ENCODE measurements around the gene TMA7B.
"Not testable (repeated sequence)": the region's sequence is repeated elsewhere in the genome, so short reads cannot be mapped to it uniquely, and the experiment has no call there.

TMA7B gene

DNA sequence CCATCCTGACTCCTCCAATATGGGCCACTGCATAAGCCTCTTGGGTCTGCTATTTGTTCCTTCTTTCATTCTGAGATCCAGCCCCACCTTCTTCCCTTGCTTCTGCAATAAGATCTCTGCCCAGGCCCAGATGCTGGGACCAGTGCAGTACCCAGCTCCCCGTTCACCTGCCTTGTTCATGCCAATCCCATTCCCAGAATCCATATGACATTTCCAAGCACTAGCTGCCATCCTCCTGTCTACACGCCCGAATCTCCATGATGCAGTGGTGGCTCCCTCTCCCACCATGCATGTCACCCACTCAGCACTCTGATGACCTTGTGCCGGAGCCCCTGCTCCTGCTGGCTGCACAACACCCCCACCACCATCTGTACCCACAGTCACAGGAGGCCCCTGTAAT lies 23.1 kb downstream of the TMA7B start:
- DNase-seq (ENCODE audit: low spot score): no peak

DNA sequence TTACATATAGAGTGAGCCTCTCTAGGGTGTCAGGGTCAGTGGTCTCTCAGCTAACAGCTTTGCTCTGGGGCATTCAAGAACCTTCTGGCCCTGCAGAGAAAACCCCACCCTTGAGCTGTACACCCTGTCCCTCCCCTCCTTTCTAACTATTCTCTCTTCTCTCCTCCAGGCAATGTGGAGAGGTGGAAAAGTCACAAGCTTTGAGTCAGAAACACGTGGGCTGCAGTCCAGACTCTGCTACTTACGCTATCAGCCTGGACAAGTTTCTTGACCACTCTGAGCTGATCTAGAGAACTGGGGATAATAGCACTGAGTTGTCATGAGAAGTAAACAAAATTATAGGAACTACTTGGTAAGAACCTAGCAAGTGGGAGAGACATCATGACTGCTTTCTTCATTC lies 23.8 kb downstream of the TMA7B start:
- DNase-seq (ENCODE audit: low spot score): no peak

GRCh38 chr22:39984746-39985145 lies 24.5 kb downstream of the TMA7B start:
- no peak for DNase-seq (ENCODE audit: low spot score)

- DNase-seq (ENCODE audit: low spot score): peak; percentile 69
These were observed 25.3 kb downstream of the TMA7B start for GRCh38 chr22:39985383-39986035.

- DNase-seq (ENCODE audit: low spot score): no peak
These were observed 28.4 kb downstream of the TMA7B start for GRCh38 chr22:39988386-39989114.

- DNase-seq (ENCODE audit: low spot score): peak; percentile 47
These were observed 29.4 kb downstream of the TMA7B start for GRCh38 chr22:39989633-39990032.

DNA sequence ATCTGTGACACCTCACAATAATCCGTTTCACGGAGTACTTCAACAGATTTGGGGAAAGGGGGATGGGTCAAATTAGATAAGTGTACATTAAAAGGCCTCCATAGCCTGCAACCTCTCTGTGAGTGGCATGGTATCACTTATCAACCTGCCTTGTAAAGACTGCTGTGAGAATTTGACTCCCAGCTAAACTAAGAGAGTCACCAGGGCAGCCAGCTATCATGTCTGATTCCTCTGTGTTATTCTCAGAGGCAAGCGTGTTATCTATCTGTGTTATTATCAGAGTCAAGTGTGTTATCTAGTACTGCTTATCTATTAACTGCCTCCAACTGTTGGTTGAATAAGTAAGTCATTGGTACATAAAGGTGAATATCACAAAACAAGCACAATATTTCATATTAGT lies 30.5 kb downstream of the TMA7B start:
- no peak for DNase-seq (ENCODE audit: low spot score)

GRCh38 chr22:39991159-39991860 lies 31.1 kb downstream of the TMA7B start:
- no peak for DNase-seq (ENCODE audit: low spot score)

DNA sequence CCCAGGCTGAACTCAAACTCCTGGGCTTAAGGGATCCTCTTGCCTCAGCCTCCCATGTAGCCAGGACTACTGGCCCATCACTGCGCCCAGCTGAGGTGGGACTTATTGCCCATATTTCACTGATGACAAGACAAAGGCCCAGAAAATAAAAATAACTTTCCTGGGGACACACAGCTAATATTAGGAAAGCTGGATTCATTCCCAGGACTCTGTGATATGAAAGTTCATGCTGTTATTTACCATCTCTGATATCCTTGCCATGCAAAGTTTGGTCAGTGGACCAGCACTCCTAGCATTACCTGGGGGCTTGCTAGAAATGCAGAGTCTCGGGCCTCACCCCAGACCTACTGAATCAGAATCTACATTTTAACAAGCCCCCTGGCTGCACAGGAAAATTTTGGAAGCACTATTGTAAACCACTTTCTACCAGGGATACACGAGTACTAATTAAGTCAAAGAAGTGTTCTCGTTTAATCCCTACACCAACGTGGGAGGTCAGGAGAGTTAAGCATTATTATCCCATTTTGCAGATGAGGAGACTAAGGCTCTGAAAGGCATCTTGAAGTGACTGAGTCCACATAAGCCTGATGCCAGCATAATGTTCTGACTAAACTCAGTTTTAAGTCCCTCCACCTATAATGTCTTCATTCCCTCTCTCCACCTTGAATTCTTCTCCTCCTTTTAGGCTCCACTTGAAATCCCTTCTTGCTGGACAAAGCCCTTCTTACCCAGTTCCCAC lies 32.1 kb downstream of the TMA7B start:
- no peak for DNase-seq (ENCODE audit: low spot score)

GRCh38 chr22:39992894-39993293 lies 32.7 kb downstream of the TMA7B start:
- DNase-seq (ENCODE audit: low spot score): not testable (repeated sequence)

- DNase-seq (ENCODE audit: low spot score): no peak
These were observed 33.9 kb downstream of the TMA7B start for GRCh38 chr22:39994041-39994565.

DNA sequence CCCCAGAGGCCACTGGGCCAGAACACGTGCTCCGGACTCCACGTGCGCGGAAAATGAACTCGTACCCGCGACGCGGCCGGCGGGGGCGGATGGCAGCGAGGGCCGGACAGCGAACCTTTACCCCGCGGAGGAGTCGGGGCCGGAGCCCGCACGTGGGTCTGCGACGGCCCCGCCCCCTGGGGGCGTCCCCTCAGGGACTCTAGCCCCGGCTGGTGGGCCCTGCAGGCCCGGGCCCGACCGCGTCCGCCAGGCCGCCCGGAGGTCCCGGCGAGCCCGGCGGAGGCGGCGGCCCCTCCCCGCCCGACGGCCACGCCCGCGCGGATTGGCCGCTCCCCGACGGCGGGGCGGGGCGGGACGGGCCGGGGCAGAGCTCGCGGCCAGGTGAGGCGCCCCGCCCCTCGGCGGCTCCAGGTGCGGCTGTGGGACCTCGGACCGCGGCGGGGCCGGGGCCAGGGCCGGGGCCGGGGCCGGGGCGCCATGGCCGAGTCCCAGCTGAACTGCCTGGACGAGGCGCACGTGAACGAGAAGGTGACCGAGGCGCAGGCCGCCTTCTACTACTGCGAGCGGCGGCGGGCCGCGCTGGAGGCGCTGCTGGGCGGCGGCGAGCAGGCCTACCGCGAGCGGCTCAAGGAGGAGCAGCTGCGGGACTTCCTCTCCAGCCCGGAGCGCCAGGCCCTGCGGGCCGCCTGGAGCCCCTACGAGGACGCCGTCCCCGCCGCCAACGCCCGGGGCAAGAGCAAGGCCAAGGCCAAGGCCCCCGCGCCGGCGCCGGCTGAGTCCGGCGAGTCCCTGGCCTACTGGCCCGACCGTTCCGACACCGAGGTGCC lies 34.6 kb downstream of the TMA7B start, which contains the start of gene FAM83F:
TSS of gene FAM83F (plus strand) at position 389 of the 827 bp plus-strand sequence. CDS start at position 478, 89 bp downstream.
- no peak for DNase-seq (ENCODE audit: low spot score)

DNA sequence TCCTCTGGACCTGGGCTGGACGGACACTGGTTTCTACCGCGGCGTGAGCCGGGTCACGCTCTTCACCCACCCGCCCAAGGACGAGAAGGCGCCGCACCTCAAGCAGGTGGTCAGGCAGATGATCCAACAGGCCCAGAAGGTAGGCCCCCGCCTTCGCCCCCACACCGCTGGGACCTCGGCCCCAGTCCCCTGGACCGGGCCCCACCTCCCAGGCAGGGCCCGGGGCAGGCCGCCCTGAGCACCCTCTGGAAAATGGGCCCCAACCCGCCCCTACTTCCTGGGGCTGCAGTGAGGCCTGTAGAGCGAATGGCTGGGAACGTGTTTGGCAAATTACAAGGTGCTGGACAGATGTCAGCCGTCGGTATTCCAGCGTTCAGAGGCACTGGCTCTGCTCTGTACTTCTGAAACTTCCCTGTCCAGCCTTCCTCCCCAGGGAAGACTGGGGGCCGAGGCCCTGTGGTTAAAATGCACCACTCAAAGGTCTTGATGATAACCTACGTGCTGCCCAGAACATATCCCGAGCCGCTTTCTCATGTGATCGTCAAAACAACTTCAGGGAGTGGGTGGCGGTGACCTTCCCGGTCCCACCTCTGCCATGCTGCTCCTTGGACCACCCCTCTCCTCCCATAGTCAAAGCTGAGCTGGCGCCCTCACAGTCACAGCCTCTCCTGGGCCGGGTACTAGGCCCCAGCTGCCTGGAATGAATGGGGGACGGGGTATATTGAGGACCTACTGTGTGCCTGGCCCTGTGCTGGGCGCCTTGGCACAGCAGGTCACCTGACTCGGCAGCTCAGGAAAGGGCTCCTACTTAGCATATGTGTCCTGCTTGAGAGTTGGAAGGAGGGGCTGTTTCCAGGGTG lies 35.4 kb downstream of the TMA7B start:
- no peak for DNase-seq (ENCODE audit: low spot score)

DNA sequence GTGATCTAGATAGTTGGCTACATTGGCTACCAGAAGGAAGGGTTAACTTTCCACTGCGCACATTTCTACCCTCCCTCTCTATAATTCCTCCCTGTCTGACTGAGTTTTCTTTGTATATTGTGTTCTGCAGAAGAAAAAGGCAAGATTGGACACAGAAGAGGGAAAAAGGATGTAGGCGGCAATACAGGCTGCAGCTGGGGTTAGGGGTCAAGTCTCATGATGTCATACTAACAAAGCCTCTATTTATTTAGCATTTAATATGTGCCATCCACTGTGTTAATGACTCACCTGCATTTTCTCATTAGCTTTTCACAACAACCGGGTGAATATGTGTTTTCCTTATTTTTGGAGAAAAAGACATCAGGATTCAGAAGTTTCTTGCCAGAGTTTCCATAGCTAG lies 36.5 kb downstream of the TMA7B start:
- DNase-seq (ENCODE audit: low spot score): no peak

- DNase-seq (ENCODE audit: low spot score): no peak
These were observed 37.2 kb downstream of the TMA7B start for GRCh38 chr22:39997421-39997820.

GRCh38 chr22:39997939-39998726 lies 37.9 kb downstream of the TMA7B start:
- no peak for DNase-seq (ENCODE audit: low spot score)

- DNase-seq (ENCODE audit: low spot score): no peak
These were observed 39.1 kb downstream of the TMA7B start for GRCh38 chr22:39999144-39999757.

- no peak for DNase-seq (ENCODE audit: low spot score)
These were observed 40.0 kb downstream of the TMA7B start for GRCh38 chr22:40000171-40000570.

DNA sequence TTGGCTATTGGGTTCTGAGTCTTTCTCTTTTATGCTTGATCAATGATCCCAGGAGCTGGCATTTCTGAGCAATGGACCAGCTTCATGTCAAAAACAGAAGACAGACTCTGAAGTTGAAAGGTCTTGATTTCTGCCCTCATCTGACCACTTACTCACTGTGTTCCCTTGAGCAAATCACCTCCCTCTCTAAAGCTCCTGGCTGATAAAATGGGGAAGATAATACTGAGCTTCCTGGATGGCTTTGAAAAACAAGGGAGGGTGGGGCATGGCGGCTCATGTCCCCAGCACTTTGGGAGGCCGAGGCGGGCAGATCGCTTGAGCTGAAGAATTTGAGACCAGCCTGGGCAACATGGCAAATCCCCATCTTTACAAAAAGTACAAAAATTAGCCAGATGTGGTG lies 40.9 kb downstream of the TMA7B start:
- DNase-seq (ENCODE audit: low spot score): no peak

All from putamen (tissue), 1 donor.